H9 (cell line): Measurements from ENCODE around the gene TPP2. TPM values are rescaled to one million over a fixed set of nuclear protein-coding genes. Genes with fewer than 3 reads are reported as not detected.

Experiments
- DNase-seq: peaks from one replicate; pipeline ENCODE4 v3.0.0-alpha.2; 2017
- H2AFZ ChIP-seq: one replicate; pipeline ENCODE4 v1.6.1; 2013; ENCODE audit warnings: mild to moderate bottlenecking, low read length, control low read depth, moderate library complexity
- H2AK5ac ChIP-seq: 2 replicates; pipeline ENCODE4 v1.6.1; 2013; ENCODE audit warnings: low read length, control low read depth, mixed read lengths; ENCODE audit not compliant: insufficient read length
- H2BK120ac ChIP-seq: one replicate; pipeline ENCODE4 v1.6.1; 2013; ENCODE audit warnings: low read depth, mild to moderate bottlenecking, low read length, control low read depth, inconsistent platforms; ENCODE audit not compliant: poor library complexity, severe bottlenecking
- H2BK12ac ChIP-seq: 2 replicates; pipeline ENCODE4 v1.6.1; 2013; ENCODE audit warnings: low read length, control low read depth, mixed read lengths, low read depth; ENCODE audit not compliant: insufficient read length
- H2BK15ac ChIP-seq: 2 replicates; pipeline ENCODE4 v1.6.1; 2013; ENCODE audit warnings: low read depth, low read length, control low read depth
- H2BK20ac ChIP-seq: one replicate; pipeline ENCODE4 v1.6.1; 2013; ENCODE audit warnings: low read depth, mild to moderate bottlenecking, low read length, control low read depth, inconsistent platforms; ENCODE audit not compliant: poor library complexity, severe bottlenecking
- H2BK5ac ChIP-seq: 2 replicates; pipeline ENCODE4 v1.6.1; 2013; ENCODE audit warnings: low read length, control low read depth, mixed read lengths; ENCODE audit not compliant: insufficient read length
- H3K14ac ChIP-seq: 2 replicates; pipeline ENCODE4 v1.6.1; 2013; ENCODE audit warnings: low read length, control low read depth; ENCODE audit not compliant: insufficient read depth
- H3K18ac ChIP-seq: 2 replicates; pipeline ENCODE4 v1.6.1; 2013; ENCODE audit warnings: low read depth, mild to moderate bottlenecking, mixed read lengths, low read length, control low read depth; ENCODE audit not compliant: insufficient read length
- H3K23ac ChIP-seq: 2 replicates; pipeline ENCODE4 v1.6.1; 2013; ENCODE audit warnings: low read length, control low read depth, mixed read lengths, low read depth; ENCODE audit not compliant: insufficient read length
- H3K23me2 ChIP-seq: 2 replicates; pipeline ENCODE4 v1.6.1; 2013; ENCODE audit warnings: low read depth, mild to moderate bottlenecking, mixed read lengths, low read length, control low read depth; ENCODE audit not compliant: insufficient read length, poor library complexity, severe bottlenecking
- H3K27ac ChIP-seq: 2 replicates; pipeline ENCODE4 v1.5.1; 2013; ENCODE audit warnings: low read length, control low read depth, mixed read lengths, low read depth; ENCODE audit not compliant: insufficient read length
- H3K27me3 ChIP-seq: 2 replicates; pipeline ENCODE4 v1.6.1; 2013; ENCODE audit warnings: low read length, control low read depth, inconsistent platforms; ENCODE audit not compliant: insufficient read depth
- H3K4ac ChIP-seq: 2 replicates; pipeline ENCODE4 v1.6.1; 2013; ENCODE audit warnings: low read depth, mild to moderate bottlenecking, control low read depth, inconsistent platforms, low read length, moderate library complexity
- H3K4me1 ChIP-seq: 2 replicates; pipeline ENCODE4 v1.6.1; 2013; ENCODE audit warnings: low read length, control low read depth, inconsistent platforms; ENCODE audit not compliant: insufficient read depth
- H3K4me2 ChIP-seq: 2 replicates; pipeline ENCODE4 v1.6.1; 2013; ENCODE audit warnings: low read length, control low read depth, mixed read lengths; ENCODE audit not compliant: insufficient read length, insufficient read depth
- H3K56ac ChIP-seq: 2 replicates; pipeline ENCODE4 v1.6.1; 2013; ENCODE audit warnings: low read depth, mild to moderate bottlenecking, mixed read lengths, low read length, control low read depth; ENCODE audit not compliant: insufficient read length
- H3K79me1 ChIP-seq: 2 replicates; pipeline ENCODE4 v1.6.1; 2013; ENCODE audit warnings: low read depth, mild to moderate bottlenecking, moderate library complexity, low read length, control low read depth, inconsistent platforms; ENCODE audit not compliant: insufficient read depth, poor library complexity, severe bottlenecking
- H3K79me2 ChIP-seq: 2 replicates; pipeline ENCODE4 v1.6.1; 2013; ENCODE audit warnings: low read length, control low read depth, inconsistent platforms; ENCODE audit not compliant: insufficient read depth
- H3K9ac ChIP-seq: 2 replicates; pipeline ENCODE4 v1.6.1; 2013; ENCODE audit warnings: low read length, control low read depth, mixed read lengths; ENCODE audit not compliant: insufficient read length; ENCODE audit errors: extremely low read depth
- H3K9me3 ChIP-seq: one replicate; pipeline ENCODE4 v1.6.1; 2013; ENCODE audit warnings: low read depth, low read length, inconsistent platforms; ENCODE audit not compliant: control insufficient read depth
- H3T11ph ChIP-seq: one replicate; pipeline ENCODE4 v1.6.1; 2013; ENCODE audit warnings: mild to moderate bottlenecking, low read length, control low read depth, inconsistent platforms
- H4K20me1 ChIP-seq: one replicate; pipeline ENCODE4 v1.6.1; 2013; ENCODE audit not compliant: control insufficient read depth, insufficient read length, insufficient read depth
- H4K5ac ChIP-seq: 2 replicates; pipeline ENCODE4 v1.6.1; 2013; ENCODE audit warnings: low read depth, mild to moderate bottlenecking, mixed read lengths, low read length, control low read depth; ENCODE audit not compliant: insufficient read length
- H4K8ac ChIP-seq: replicated peaks from 2 replicates; pipeline ENCODE4 v1.6.1; 2013; ENCODE audit warnings: low read length, control low read depth, mixed read lengths, low read depth; ENCODE audit not compliant: insufficient read length
- H4K91ac ChIP-seq: 2 replicates; pipeline ENCODE4 v1.6.1; 2013; ENCODE audit warnings: low read depth, mild to moderate bottlenecking, moderate library complexity, mixed read lengths, low read length, control low read depth; ENCODE audit not compliant: insufficient read length
- H3K27ac Mint-ChIP-seq, 3 experiments: 2 replicates in 2 of 3; 3 replicates in 1 of 3; pipeline ENCODE4 v1.8.0; 2020 to 2021; ENCODE audit warnings: mixed read lengths in 3 of 3, mild to moderate bottlenecking in 1 of 3, moderate library complexity in 1 of 3
- H3K27me3 Mint-ChIP-seq: 2 replicates; pipeline ENCODE4 v1.8.0; 2021; ENCODE audit warnings: low read depth, mild to moderate bottlenecking, moderate library complexity, mixed read lengths
- H3K36me3 Mint-ChIP-seq, 3 experiments: 2 replicates in 2 of 3; 3 replicates in 1 of 3; pipeline ENCODE4 v1.8.0; 2020 to 2021; ENCODE audit warnings: low read depth in 3 of 3, mixed read lengths in 3 of 3; ENCODE audit not compliant: insufficient read depth in 1 of 3
- H3K4me1 Mint-ChIP-seq, 2 experiments: 2 replicates each; pipeline ENCODE4 v1.8.0; 2020; ENCODE audit warnings: mixed read lengths in 2 of 2
- H3K4me3 Mint-ChIP-seq, 2 experiments: 2 replicates in 1 of 2; 3 replicates in 1 of 2; pipeline ENCODE4 v1.8.0; 2020 to 2021; ENCODE audit warnings: mild to moderate bottlenecking in 2 of 2, mixed read lengths in 2 of 2, moderate library complexity in 1 of 2
- H3K9me3 Mint-ChIP-seq, 2 experiments: 2 replicates in 1 of 2; 3 replicates in 1 of 2; pipeline ENCODE4 v1.8.0; 2020; ENCODE audit warnings: mild to moderate bottlenecking in 2 of 2, mixed read lengths in 2 of 2, moderate library complexity in 1 of 2
- WGBS: extraction: QIAGEN DNeasy Blood & Tissue Kit; methylation state at CpG from one replicate; pipeline ENCODE4 v1.1.7; 2013; ENCODE audit warnings: missing lambda C conversion rate, low lambda C conversion rate, mixed read lengths; ENCODE audit not compliant: insufficient read length; ENCODE audit errors: extremely low coverage; 5-methylcytosine and 5-hydroxymethylcytosine counted together
- total RNA-seq: library from RNA; stranded (reverse); gene quantifications from 2 replicates; pipeline ENCODE4 v1.2.1, GENCODE V29; 2021
- TF ChIP-seq, protein P1 (sequence below): fragments of 200-600 bp; sonication (generic); conservative IDR thresholded peaks from 3 replicates; pipeline ENCODE4 v1.8.0; 2021; ENCODE audit warnings: antibody characterized with exemption, mild to moderate bottlenecking

TPP2 gene
- total RNA-seq, 1 experiment from 2014 or later, result 63.5 TPM

DNA sequence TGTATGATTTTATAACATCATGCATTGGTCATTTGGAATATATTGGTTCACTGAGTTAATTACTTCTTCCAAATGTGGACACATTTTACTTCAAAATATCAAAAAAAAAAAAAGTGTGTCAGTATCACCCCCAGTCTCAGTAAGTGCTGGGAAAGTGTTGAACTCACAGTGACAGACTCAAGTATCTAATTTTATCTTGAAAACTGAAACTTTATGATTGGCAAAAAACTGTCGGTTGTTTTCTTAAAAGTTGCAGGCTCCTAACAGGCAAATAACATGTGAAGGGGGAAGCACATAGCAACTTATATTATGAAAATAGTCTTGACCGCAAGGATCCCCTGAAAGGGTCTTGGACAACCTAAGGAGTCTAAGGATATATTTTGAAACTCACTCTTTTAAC, 33.5 kb upstream of the TPP2 start:
- H2BK5ac ChIP-seq, result no peak overlapping the region
- no peak overlapping the region for H3K27ac ChIP-seq
- no peaks in the 10 kb centered on the region for H3K27me3 ChIP-seq
- no peaks in the 10 kb centered on the region for H3K79me1 ChIP-seq
- no peak overlapping the region for H4K5ac ChIP-seq
- H3K79me2 ChIP-seq, result no peaks in the 10 kb centered on the region
- H2BK12ac ChIP-seq, result no peak overlapping the region
- WGBS, result no CpG with 5 or more reads among the region's 2 CpGs
- H3K4me2 ChIP-seq, result no peak overlapping the region
- no peaks in the 10 kb centered on the region for H4K20me1 ChIP-seq
- no peak overlapping the region for H3K56ac ChIP-seq
- H3K4me3 Mint-ChIP-seq, result no peak overlapping the region
- H3K4ac ChIP-seq, result no peak overlapping the region
- no peak overlapping the region for H3T11ph ChIP-seq
- H3K9me3 Mint-ChIP-seq, result no peaks in the 10 kb centered on the region
- no peak overlapping the region for H3K27ac Mint-ChIP-seq
- no peaks in the 10 kb centered on the region for H3K23me2 ChIP-seq
- no peak overlapping the region for H4K91ac ChIP-seq
- no peak overlapping the region for H2AK5ac ChIP-seq
- H3K27me3 Mint-ChIP-seq, result no peaks in the 10 kb centered on the region; the same call in 1 of the 2 replicates
- H3K14ac ChIP-seq, result no peak overlapping the region
- peaks cover 3% of the 10 kb centered on the region in 2 experiments; a peak in 2 of 4 replicates for H3K4me1 Mint-ChIP-seq
- H2AFZ ChIP-seq, result no peak overlapping the region
- H3K4me1 ChIP-seq, result no peaks in the 10 kb centered on the region
- H3K18ac ChIP-seq, result no peak overlapping the region
- no peak overlapping the region for H2BK120ac ChIP-seq
- no peak overlapping the region for H3K9ac ChIP-seq
- no peak overlapping the region for H2BK20ac ChIP-seq
- no peak overlapping the region for H2BK15ac ChIP-seq
- TF ChIP-seq, protein P1, sequence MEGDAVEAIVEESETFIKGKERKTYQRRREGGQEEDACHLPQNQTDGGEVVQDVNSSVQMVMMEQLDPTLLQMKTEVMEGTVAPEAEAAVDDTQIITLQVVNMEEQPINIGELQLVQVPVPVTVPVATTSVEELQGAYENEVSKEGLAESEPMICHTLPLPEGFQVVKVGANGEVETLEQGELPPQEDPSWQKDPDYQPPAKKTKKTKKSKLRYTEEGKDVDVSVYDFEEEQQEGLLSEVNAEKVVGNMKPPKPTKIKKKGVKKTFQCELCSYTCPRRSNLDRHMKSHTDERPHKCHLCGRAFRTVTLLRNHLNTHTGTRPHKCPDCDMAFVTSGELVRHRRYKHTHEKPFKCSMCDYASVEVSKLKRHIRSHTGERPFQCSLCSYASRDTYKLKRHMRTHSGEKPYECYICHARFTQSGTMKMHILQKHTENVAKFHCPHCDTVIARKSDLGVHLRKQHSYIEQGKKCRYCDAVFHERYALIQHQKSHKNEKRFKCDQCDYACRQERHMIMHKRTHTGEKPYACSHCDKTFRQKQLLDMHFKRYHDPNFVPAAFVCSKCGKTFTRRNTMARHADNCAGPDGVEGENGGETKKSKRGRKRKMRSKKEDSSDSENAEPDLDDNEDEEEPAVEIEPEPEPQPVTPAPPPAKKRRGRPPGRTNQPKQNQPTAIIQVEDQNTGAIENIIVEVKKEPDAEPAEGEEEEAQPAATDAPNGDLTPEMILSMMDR, result no peak
- no peak for DNase-seq
- H3K36me3 Mint-ChIP-seq, result no peaks in the 10 kb centered on the region
- H3K23ac ChIP-seq, result no peak overlapping the region
- H4K8ac ChIP-seq, result no peak overlapping the region
- no peaks in the 10 kb centered on the region for H3K9me3 ChIP-seq
